RWPE2 (cell line): Measurements from ENCODE around the gene AGRP.

Source experiments
- ATAC-seq: fragments of 200-7000 bp; cut with Tn5 transposase; 3 replicates; pipeline ENCODE4 v1.9.1; 2021; ENCODE audit warnings: low read depth
- DNase-seq: peaks from one replicate; pipeline ENCODE4 v3.0.0-alpha.2; 2020; ENCODE audit warnings: low spot score
- H3K27ac ChIP-seq: fragments of 450-650 bp; 2 replicates; pipeline ENCODE4 v1.5.1; 2017; ENCODE audit warnings: mild to moderate bottlenecking; ENCODE audit not compliant: poor library complexity, severe bottlenecking
- H3K27me3 ChIP-seq: fragments of 250-450 bp; sonication (Bioruptor Pico); 2 replicates; pipeline ENCODE4 v1.5.1; 2021; ENCODE audit warnings: mild to moderate bottlenecking, moderate library complexity; ENCODE audit not compliant: insufficient read depth, poor library complexity, severe bottlenecking
- H3K36me3 ChIP-seq: fragments of 250-450 bp; sonication (Bioruptor Pico); 2 replicates; pipeline ENCODE4 v1.5.1; 2020; ENCODE audit warnings: low read depth, mild to moderate bottlenecking, moderate library complexity
- H3K4me1 ChIP-seq: fragments of 250-450 bp; sonication (Bioruptor Pico); 2 replicates; pipeline ENCODE4 v1.5.1; 2021; ENCODE audit warnings: mild to moderate bottlenecking, moderate library complexity; ENCODE audit not compliant: insufficient read depth, poor library complexity, severe bottlenecking
- H3K4me3 ChIP-seq: fragments of 250-450 bp; sonication (Bioruptor Pico); 2 replicates; pipeline ENCODE4 v1.5.1; 2021; ENCODE audit warnings: mild to moderate bottlenecking, moderate library complexity; ENCODE audit not compliant: severe bottlenecking
- H3K9me3 ChIP-seq: fragments of 250-450 bp; sonication (Bioruptor Pico); 2 replicates; pipeline ENCODE4 v1.5.1; 2021; ENCODE audit warnings: mild to moderate bottlenecking, moderate library complexity; ENCODE audit not compliant: severe bottlenecking
- TF ChIP-seq, protein P1 (sequence below): fragments of 450-650 bp; IDR thresholded peaks from one replicate; pipeline ENCODE4 v1.5.1; 2017; ENCODE audit warnings: mild to moderate bottlenecking, moderate library complexity; ENCODE audit not compliant: poor library complexity, severe bottlenecking

AGRP gene, protein sequence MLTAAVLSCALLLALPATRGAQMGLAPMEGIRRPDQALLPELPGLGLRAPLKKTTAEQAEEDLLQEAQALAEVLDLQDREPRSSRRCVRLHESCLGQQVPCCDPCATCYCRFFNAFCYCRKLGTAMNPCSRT

DNA sequence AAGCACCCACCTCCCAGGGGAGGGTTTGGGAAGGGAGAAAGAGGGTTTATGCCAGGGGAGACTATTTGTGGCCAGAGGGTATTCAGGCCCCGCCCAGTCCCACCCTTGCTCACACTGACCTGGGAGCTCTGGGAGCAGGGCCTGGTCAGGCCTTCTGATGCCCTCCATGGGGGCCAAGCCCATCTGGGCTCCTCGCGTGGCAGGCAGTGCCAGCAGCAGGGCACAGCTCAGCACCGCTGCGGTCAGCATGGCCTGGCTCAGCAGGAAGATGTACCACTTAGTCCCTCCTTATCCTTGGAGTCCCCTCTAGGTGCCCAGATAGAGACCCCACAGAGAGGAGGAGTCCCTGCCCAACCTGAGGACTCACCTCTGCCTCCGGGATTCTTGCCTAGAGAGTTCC lies at the start of gene AGRP:
TSS of gene AGRP (minus strand) at position 398 of the 400 bp plus-strand sequence. CDS start at position 249, 149 bp downstream.
- Histone ChIP-seq H3K36me3 (no peaks in the 10 kb centered on the region), H3K9me3 (no peaks in the 10 kb centered on the region), H3K27ac (no peak within 1 kb of the TSS), H3K27me3 (no peaks in the 10 kb centered on the region), H3K4me3 (no peak within 1 kb of the TSS), H3K4me1 (peaks cover 11% of the 10 kb centered on the region)
- DNase-seq (no peak), ATAC-seq (no peak)
- TF ChIP-seq, protein P1, sequence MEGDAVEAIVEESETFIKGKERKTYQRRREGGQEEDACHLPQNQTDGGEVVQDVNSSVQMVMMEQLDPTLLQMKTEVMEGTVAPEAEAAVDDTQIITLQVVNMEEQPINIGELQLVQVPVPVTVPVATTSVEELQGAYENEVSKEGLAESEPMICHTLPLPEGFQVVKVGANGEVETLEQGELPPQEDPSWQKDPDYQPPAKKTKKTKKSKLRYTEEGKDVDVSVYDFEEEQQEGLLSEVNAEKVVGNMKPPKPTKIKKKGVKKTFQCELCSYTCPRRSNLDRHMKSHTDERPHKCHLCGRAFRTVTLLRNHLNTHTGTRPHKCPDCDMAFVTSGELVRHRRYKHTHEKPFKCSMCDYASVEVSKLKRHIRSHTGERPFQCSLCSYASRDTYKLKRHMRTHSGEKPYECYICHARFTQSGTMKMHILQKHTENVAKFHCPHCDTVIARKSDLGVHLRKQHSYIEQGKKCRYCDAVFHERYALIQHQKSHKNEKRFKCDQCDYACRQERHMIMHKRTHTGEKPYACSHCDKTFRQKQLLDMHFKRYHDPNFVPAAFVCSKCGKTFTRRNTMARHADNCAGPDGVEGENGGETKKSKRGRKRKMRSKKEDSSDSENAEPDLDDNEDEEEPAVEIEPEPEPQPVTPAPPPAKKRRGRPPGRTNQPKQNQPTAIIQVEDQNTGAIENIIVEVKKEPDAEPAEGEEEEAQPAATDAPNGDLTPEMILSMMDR = no peak

DNA sequence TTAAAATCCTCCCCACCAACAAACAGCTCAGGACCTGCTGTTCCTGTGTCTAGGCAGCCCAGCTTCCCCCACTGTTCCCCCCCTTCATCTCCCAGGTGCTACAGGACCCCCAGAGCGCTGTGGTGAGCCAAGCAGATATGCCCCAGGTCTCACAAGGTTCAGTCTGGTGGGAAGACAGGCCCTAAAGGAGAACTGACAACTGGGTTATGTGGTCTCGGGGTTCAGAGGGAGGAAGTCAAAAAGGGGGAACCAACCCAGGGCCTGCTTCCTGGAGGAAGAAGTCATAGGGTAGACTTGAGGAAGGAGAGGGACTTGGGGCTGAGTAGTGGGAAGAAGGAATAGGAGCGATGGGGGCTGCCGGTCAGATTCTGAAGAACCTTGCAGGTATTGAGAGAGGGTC lies 47.9 kb upstream of the AGRP start:
- no peaks in the 10 kb centered on the region for H3K9me3 ChIP-seq
- DNase-seq (no peak), ATAC-seq (no peak)
- peaks cover 3% of the 10 kb centered on the region for H3K4me1 ChIP-seq
- no peak overlapping the region for H3K4me3 ChIP-seq
- peaks cover 5% of the 10 kb centered on the region; the same call in 1 of the 2 replicates for H3K36me3 ChIP-seq
- no peaks in the 10 kb centered on the region for H3K27me3 ChIP-seq
- no peak overlapping the region for H3K27ac ChIP-seq
- TF ChIP-seq, protein P1 = no peak

DNA sequence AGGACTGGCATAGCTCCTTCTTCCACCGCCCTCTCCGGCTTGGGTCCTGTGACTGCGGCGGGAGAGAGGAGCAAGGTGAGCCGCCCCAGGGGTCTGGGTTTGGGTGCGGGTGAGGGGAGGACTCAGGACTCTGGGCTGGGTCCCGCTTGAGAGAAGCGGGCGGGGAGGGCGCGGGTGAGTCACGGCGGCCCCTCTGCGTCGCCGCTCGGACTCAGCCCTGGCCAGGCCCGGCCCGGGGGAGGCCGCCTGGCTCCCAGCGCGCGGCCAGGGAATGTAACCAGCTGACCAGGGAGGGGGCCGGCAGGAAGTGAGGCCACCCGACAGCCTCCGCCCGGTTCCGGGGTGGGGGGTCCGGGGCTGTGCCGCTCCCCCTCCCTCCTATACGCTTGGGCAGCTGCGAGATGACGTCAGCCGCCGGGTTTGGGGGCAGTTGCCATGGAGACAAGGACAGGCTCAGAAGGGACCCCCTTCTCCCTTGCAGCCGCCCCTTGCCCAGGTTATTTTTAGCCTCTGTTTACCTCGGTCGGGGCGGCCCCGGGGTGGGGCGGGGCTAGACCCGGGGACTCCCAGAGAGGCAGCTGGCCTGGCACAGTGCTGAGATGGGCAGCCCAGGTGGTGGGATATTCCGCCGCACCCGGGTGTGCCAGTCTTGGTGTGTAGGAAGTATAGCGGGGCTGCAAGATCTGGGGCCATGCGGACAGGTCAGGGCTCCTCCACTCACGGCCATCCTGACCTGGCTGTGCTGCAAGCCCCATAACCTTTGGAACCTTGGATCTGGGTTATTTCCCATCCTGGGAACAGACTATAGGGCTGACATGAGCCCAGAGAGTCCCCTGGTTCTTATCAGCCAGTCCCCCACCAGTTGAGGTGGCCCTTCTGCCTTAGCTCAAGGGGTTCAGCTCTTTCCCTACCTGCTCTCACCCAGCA lies 46.9 kb upstream of the AGRP start:
- no peaks in the 10 kb centered on the region for H3K9me3 ChIP-seq
- ATAC-seq = peak; percentile 53
- peak overlapping the region; percentile 50 for H3K4me3 ChIP-seq
- TF ChIP-seq, protein P1 = no peak
- peak overlapping the region; percentile 56 for H3K27ac ChIP-seq
- DNase-seq = no peak
- peaks cover 5% of the 10 kb centered on the region; the same call in 1 of the 2 replicates for H3K36me3 ChIP-seq
- peaks cover 3% of the 10 kb centered on the region for H3K4me1 ChIP-seq
- H3K27me3 ChIP-seq = no peaks in the 10 kb centered on the region

DNA sequence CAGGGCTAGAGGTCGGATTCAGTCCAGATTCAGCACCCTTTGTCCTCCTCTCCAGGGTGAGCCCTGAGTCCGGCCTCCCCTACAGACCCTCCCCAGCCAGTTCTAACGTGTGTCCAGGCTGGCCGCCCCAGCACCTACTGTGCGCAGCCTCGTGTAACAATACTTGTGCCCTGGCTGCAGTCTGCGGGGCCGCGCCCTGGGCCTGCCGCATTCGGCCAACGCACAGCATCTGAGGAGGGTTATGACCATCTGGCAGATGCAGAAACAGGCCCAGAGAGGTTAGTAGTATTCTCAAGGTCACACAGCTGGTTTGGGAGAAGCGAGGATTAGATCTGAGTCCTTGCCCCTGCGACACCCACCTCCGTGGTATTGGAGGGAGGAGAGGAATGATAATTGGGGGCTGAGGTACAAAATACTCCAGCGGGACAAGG lies 46.2 kb upstream of the AGRP start:
- TF ChIP-seq, protein P1 = no peak
- Histone ChIP-seq H3K4me1 (peaks cover 3% of the 10 kb centered on the region), H3K27me3 (no peaks in the 10 kb centered on the region), H3K36me3 (peaks cover 5% of the 10 kb centered on the region; the same call in 1 of the 2 replicates), H3K9me3 (no peaks in the 10 kb centered on the region), H3K4me3 (peak overlapping the region; percentile 50), H3K27ac (peak overlapping the region; percentile 56)
- ATAC-seq (peak; percentile 24; the same call in 2 of the 3 replicates), DNase-seq (no peak)
